MM.1S (cell line): ENCODE data around the gene APBB2.

Source experiments
- CTCF ChIP-seq: fragments of 300-600 bp; sonication (generic); IDR thresholded peaks from 2 replicates; pipeline ENCODE4 v1.5.1; 2016; ENCODE audit warnings: antibody characterized with exemption, low read length, mixed read lengths
- EZH2 ChIP-seq: fragments of 300-600 bp; sonication (generic); optimal IDR thresholded peaks from 2 replicates; pipeline ENCODE3; 2017; ENCODE audit warnings: low read depth, mild to moderate bottlenecking, antibody characterized with exemption, low read length, mixed read lengths

- TF ChIP-seq EZH2 (no peak), CTCF (no peak)
Observed at GRCh38 chr4:40811956-40812355, 402.4 kb downstream of the APBB2 start.
